Activated CD4-positive, alpha-beta memory T cell treated with anti-CD3 and anti-CD28 coated beads for 36 hours (primary cell): Measurements from ENCODE around the gene IFI27L2. TPM values are rescaled to one million over a fixed set of nuclear protein-coding genes. Genes with fewer than 3 reads are reported as not detected.

Source experiments
- CTCF ChIA-PET: fragments of 350-600 bp; sonication (Branson Sonifier 250); formaldehyde crosslinking; loops from one replicate; lab custom pipeline; 2021; ENCODE audit warnings: antibody characterized with exemption, inconsistent platforms; lab: Charles Lee
- POLR2A ChIA-PET: fragments of 350-600 bp; sonication (Branson Sonifier 250); formaldehyde crosslinking; loops from one replicate; lab custom pipeline; 2021; ENCODE audit warnings: antibody characterized with exemption; lab: Charles Lee
- DNase-seq: peaks from one replicate; pipeline ENCODE4 v3.0.0-alpha.2; 2020
- H3K27ac Mint-ChIP-seq: one replicate; pipeline ENCODE4 v1.8.0; 2021; ENCODE audit warnings: mixed read lengths
- H3K27me3 Mint-ChIP-seq: one replicate; pipeline ENCODE4 v1.8.0; 2021; ENCODE audit warnings: mixed read lengths
- H3K36me3 Mint-ChIP-seq: one replicate; pipeline ENCODE4 v1.8.0; 2021; ENCODE audit warnings: mixed read lengths
- H3K4me1 Mint-ChIP-seq: one replicate; pipeline ENCODE4 v1.8.0; 2021; ENCODE audit warnings: low read depth, mixed read lengths
- H3K4me3 Mint-ChIP-seq: one replicate; pipeline ENCODE4 v1.8.0; 2021; ENCODE audit warnings: mild to moderate bottlenecking, mixed read lengths
- H3K9me3 Mint-ChIP-seq: one replicate; pipeline ENCODE4 v1.8.0; 2021; ENCODE audit warnings: mixed read lengths
- intact Hi-C: fragments of 100-400 bp; cut with micrococcal nuclease; formaldehyde crosslinking; loops from one replicate; pipeline ENCODE4 v1.15.1; 2023
- total RNA-seq, 2 experiments: library from RNA; stranded (reverse); gene quantifications; one replicate each; pipeline ENCODE4 v1.2.3, GENCODE V29; 2021

The IFI27L2 gene
- total RNA-seq, 2 experiments from 2014 or later: 69.3 to 74.4 TPM

DNA sequence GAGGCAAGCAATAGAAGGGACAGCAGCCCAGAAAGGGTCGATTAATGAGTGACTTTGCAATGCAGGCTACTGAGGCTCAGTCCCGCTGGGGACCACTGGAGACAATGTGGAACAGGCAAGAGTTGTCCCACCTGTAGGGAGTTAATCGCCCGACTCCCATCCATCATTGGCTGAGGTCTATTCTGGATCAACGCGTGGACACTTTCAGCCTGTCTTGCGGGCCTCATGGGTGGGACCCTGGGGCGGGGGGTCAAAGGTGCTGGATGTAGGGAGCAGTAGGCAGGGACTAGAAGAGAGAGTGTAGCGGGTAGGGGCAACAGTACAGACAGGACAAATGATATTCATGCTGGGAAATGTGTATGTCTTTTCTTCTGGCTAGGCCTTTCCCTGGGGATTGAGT, 6.1 kb downstream of the IFI27L2 start:
- DNase-seq: no peak
- CTCF ChIA-PET: no interaction called here

DNA sequence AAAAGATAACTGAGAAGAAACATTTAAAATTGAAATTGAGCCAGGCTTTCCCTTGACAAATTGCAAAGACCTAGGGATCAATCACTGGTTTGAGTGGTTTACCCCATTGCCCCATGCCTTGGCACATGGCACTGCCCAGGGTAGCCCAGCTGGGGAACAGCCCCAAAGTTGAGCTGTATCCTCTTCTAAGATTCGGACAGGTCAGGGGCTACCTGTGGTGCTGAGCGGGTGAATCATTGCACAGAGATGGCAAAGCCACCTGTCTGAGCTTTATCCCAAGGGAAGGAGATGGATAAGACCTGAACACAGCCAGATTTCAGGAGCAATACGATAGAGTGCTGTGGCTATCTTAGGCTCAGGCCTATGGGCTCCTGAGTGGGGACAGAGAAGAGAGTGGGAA, 7.0 kb downstream of the IFI27L2 start:
- H3K27ac Mint-ChIP-seq: no peak overlapping the region
- H3K36me3 Mint-ChIP-seq: peaks cover 9% of the 10 kb centered on the region
- H3K4me3 Mint-ChIP-seq: no peak overlapping the region
- intact Hi-C loops: no loop called here
- H3K27me3 Mint-ChIP-seq: no peaks in the 10 kb centered on the region
- ChIA-PET POLR2A (no interaction called here), CTCF (interaction anchor here (0.8 to 1.7 kb wide), 2 partner anchors 10 to 14 kb away, joined by 4 to 5 read pairs; no protein-coding TSS in a partner anchor)
- no peak for DNase-seq
- H3K9me3 Mint-ChIP-seq: peaks cover 25% of the 10 kb centered on the region
- H3K4me1 Mint-ChIP-seq: no peaks in the 10 kb centered on the region

More for the DNA sequence above, 6.1 kb downstream of the IFI27L2 start:
- POLR2A ChIA-PET: no interaction called here
- Mint-ChIP-seq H3K4me1 (no peaks in the 10 kb centered on the region), H3K4me3 (no peak overlapping the region), H3K36me3 (peaks cover 9% of the 10 kb centered on the region), H3K27me3 (no peaks in the 10 kb centered on the region), H3K27ac (no peak overlapping the region), H3K9me3 (peaks cover 25% of the 10 kb centered on the region)
- intact Hi-C loops: no loop called here

DNA sequence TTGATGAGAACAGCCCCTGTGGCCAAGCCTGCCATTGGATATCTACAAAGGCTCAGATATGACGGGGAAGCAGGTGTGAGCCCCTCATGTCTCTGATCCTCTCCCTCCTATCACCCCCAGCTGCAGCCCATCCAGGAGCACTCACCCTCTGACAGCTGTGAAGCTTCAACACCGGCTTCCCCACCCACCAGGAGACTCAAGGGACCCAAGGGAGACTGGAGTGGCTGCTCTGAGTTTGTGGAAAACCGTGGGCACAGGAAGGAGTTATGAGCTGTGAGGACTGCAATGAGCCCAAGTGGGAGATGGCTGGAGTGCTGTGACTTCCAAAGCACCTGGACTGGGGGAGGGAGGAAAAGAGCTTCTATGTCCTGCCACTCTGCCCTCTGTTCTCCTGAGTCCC, 7.9 kb downstream of the IFI27L2 start:
- POLR2A ChIA-PET: no interaction called here
- Mint-ChIP-seq H3K27me3 (peaks cover 6% of the 10 kb centered on the region), H3K9me3 (peaks cover 25% of the 10 kb centered on the region), H3K36me3 (peaks cover 7% of the 10 kb centered on the region), H3K27ac (no peak overlapping the region), H3K4me1 (no peaks in the 10 kb centered on the region), H3K4me3 (no peak overlapping the region)
- DNase-seq: no peak
- intact Hi-C loops: no loop called here
- CTCF ChIA-PET: interaction anchor here (1.7 kb wide), 1 partner anchor 15 kb away, joined by 5 read pairs; no protein-coding TSS in a partner anchor

DNA sequence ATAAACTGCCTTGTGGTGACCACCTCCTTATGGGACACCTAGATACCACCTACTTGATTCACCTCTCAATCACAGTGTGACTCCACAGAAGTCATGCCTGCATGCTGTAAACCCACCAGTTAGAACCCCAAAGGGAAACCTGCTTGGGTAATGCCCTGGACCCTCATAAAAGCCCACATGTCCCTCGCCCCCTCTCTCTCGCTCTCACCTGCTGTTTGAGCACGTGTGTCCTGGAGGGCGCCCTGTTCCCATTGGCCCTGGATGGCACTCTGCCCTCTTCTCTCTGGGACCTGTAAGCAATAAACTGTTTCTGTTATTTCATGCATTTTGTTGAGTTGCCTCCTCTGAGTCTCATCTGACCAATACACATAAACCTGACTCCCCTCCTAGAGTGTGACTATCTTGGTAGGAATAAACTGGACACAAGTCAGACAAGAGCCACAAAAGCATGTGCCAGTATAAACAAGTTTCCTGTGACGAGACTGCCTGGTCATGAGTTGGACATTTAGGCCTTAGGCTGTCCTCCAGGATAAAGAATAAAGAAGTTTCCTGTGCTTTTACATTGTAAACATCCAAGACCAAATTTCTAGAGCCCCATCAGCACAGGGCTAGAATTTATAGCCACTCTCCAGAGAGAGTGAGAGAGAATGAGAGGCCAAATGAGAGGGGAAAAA, 8.6 kb downstream of the IFI27L2 start:
- Mint-ChIP-seq H3K27me3 (peaks cover 6% of the 10 kb centered on the region), H3K4me3 (no peak overlapping the region), H3K4me1 (no peaks in the 10 kb centered on the region), H3K36me3 (peaks cover 7% of the 10 kb centered on the region), H3K27ac (no peak overlapping the region), H3K9me3 (peaks cover 25% of the 10 kb centered on the region)
- POLR2A ChIA-PET: no interaction called here
- intact Hi-C loops: no loop called here
- CTCF ChIA-PET: no interaction called here
- DNase-seq: no peak

DNA sequence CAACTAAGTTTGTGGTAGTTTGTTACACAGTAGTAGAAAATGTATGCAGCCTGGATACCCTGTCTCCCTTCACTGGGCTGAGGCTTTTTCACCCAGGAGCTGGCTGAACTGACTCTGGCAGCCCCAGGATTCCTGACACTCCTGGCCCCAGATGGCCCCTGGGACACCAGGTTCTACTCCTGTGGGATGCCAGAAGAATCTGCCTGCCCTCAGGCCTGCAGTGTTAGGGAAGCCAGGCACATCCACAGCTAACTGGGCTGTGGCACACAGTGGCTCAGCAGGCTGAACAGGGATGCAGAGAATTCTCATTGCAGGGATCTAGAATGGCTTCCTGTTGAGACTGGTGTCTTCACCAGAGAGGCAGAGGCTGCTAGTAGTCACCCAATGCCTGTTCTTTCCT, 10.3 kb downstream of the IFI27L2 start:
- peaks cover 6% of the 10 kb centered on the region for H3K27me3 Mint-ChIP-seq
- H3K4me3 Mint-ChIP-seq: no peak overlapping the region
- no peak overlapping the region for H3K27ac Mint-ChIP-seq
- peaks cover 25% of the 10 kb centered on the region for H3K9me3 Mint-ChIP-seq
- H3K4me1 Mint-ChIP-seq: no peaks in the 10 kb centered on the region
- intact Hi-C loops: no loop called here
- no peak for DNase-seq
- H3K36me3 Mint-ChIP-seq: peaks cover 7% of the 10 kb centered on the region
- ChIA-PET CTCF (interaction anchor here (1.8 kb wide), 1 partner anchor 18 kb away, joined by 9 read pairs; no protein-coding TSS in a partner anchor), POLR2A (no interaction called here)

DNA sequence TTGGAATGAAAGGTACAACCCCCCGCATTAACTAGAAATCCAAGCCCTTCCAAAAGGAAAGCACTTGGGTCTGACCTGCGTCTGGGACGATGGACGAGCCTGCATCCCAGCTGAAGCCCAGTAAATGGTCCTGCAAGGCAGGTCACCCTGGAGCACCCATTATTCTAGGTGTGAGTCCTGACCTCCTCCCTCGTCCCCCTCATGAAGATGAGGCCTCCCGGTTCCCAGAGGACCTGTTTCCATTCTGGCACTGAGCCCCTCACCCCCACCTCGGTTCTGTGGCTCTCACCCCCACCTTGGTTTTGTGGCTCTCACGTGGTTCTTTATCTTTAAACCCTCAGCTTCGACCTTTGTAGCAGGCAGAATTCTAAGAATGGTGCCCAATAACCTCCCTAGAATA, 11.5 kb downstream of the IFI27L2 start:
- H3K36me3 Mint-ChIP-seq: peaks cover 7% of the 10 kb centered on the region
- H3K27me3 Mint-ChIP-seq: peaks cover 6% of the 10 kb centered on the region
- intact Hi-C loops: no loop called here
- H3K4me3 Mint-ChIP-seq: no peak overlapping the region
- ChIA-PET POLR2A (no interaction called here), CTCF (interaction anchor here (1.5 to 1.8 kb wide), 2 partner anchors 14 to 19 kb away, joined by 6 to 9 read pairs; no protein-coding TSS in a partner anchor)
- H3K27ac Mint-ChIP-seq: no peak overlapping the region
- peaks cover 25% of the 10 kb centered on the region for H3K9me3 Mint-ChIP-seq
- no peak for DNase-seq
- no peaks in the 10 kb centered on the region for H3K4me1 Mint-ChIP-seq

DNA sequence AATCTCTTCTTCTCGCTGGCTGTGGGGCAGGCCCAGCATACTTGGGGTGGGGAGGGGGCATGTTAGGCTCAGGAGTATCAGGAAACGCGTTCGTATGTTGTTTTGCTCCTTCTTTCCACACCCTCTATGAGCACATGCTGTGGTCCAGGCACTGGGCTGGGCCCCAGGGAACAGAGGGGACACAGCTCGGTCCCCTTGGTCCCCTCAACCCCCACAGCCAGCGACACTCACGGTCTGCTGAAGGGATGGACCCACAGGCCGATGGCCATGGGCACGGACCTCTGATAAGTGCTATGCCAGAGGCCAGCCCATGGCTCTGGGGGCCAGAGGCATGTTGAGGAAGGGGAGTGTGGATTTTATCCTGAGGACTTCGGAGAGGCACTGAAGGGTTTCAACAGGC, 12.7 kb downstream of the IFI27L2 start:
- H3K27me3 Mint-ChIP-seq: peaks cover 6% of the 10 kb centered on the region
- CTCF ChIA-PET: no interaction called here
- H3K36me3 Mint-ChIP-seq: peaks cover 7% of the 10 kb centered on the region
- POLR2A ChIA-PET: no interaction called here
- peaks cover 24% of the 10 kb centered on the region for H3K9me3 Mint-ChIP-seq
- H3K4me3 Mint-ChIP-seq: no peak overlapping the region
- no peak overlapping the region for H3K27ac Mint-ChIP-seq
- H3K4me1 Mint-ChIP-seq: no peaks in the 10 kb centered on the region
- intact Hi-C loops: no loop called here
- no peak for DNase-seq

DNA sequence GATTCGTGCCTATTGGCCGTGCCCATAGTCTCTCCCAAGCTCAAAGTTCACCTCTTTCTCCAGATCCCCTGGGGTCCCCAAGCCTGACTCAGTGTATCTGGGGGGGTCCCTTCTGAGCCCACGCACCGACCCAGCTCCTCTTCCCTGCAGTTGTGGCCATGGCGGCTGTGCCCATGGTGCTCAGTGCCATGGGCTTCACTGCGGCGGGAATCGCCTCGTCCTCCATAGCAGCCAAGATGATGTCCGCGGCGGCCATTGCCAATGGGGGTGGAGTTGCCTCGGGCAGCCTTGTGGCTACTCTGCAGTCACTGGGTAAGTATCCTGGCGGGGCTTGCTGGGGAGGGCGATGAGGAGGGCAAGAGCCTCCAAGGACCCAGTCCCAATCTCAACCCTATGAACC, 13.8 kb downstream of the IFI27L2 start:
- POLR2A ChIA-PET: no interaction called here
- peaks cover 6% of the 10 kb centered on the region for H3K27me3 Mint-ChIP-seq
- peaks cover 2% of the 10 kb centered on the region for H3K36me3 Mint-ChIP-seq
- intact Hi-C loops: no loop called here
- H3K9me3 Mint-ChIP-seq: peaks cover 14% of the 10 kb centered on the region
- H3K4me1 Mint-ChIP-seq: no peaks in the 10 kb centered on the region
- CTCF ChIA-PET: interaction anchor here (0.9 to 1.9 kb wide), 3 partner anchors 17 to 79 kb away, joined by 3 to 7 read pairs (median 5); no protein-coding TSS in a partner anchor
- no peak overlapping the region for H3K4me3 Mint-ChIP-seq
- no peak for DNase-seq
- no peak overlapping the region for H3K27ac Mint-ChIP-seq

DNA sequence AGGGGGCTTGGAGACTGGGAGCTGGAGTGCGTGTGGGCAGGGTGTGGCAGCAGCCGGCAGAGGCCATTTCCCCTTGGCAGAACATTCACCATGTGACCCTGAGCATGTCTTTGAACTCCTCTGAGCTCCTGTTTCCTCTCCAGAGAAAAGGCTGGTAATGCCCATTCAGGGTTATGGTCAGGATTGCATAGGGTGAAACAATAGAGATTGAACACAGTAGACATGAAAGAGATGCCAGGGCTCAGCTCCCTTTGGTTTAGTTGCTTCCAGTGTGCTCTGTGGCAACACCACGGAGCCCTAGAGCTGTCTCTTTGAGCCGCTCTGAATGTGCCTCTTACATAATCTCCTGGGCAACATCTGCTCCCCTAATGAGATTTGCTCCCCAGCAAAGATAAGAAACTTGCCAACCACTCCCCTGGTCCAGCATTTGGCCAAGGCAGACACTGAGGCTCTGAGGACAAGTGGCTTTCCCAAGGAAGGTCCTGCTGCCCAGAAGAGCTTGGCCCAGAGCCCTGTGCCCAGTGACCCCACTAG, 14.3 kb downstream of the IFI27L2 start:
- ChIA-PET POLR2A (no interaction called here), CTCF (interaction anchor here (0.9 to 1.9 kb wide), 3 partner anchors 18 to 79 kb away, joined by 3 to 7 read pairs (median 5); no protein-coding TSS in a partner anchor)
- Mint-ChIP-seq H3K27me3 (peaks cover 6% of the 10 kb centered on the region), H3K27ac (no peak overlapping the region), H3K4me3 (no peak overlapping the region), H3K9me3 (peaks cover 9% of the 10 kb centered on the region), H3K36me3 (no peaks in the 10 kb centered on the region), H3K4me1 (no peaks in the 10 kb centered on the region)
- intact Hi-C loops: no loop called here
- DNase-seq: no peak

DNA sequence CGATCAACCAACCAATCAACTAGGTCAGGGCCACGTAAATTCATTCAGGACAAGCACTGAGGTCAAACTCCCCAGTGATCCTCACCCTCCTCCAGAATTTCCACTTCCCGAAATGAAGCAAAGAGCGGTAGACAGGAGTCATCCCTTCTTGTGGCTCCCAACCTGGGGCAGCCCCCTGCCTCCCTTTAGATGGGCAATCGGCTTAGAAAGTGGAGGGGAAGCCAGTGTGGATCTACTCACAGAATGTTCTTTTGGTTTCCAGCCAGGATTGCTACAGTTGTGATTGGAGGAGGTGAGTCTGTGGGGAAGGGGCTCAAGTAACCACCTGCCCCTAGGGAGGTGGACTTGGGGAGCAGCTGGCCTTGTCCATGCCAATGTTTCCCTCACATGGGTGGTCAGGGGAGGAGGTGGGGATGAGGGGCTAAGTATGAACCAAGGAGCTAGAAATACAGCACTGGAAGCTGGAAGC, 14.8 kb downstream of the IFI27L2 start:
- intact Hi-C loops: no loop called here
- POLR2A ChIA-PET: no interaction called here
- Mint-ChIP-seq H3K27me3 (peaks cover 6% of the 10 kb centered on the region), H3K4me3 (no peak overlapping the region), H3K9me3 (peaks cover 4% of the 10 kb centered on the region), H3K27ac (no peak overlapping the region), H3K36me3 (no peaks in the 10 kb centered on the region), H3K4me1 (no peaks in the 10 kb centered on the region)
- DNase-seq: no peak
- CTCF ChIA-PET: interaction anchor here (0.9 to 1.9 kb wide), 3 partner anchors 18 to 78 kb away, joined by 3 to 7 read pairs (median 5); no protein-coding TSS in a partner anchor

DNA sequence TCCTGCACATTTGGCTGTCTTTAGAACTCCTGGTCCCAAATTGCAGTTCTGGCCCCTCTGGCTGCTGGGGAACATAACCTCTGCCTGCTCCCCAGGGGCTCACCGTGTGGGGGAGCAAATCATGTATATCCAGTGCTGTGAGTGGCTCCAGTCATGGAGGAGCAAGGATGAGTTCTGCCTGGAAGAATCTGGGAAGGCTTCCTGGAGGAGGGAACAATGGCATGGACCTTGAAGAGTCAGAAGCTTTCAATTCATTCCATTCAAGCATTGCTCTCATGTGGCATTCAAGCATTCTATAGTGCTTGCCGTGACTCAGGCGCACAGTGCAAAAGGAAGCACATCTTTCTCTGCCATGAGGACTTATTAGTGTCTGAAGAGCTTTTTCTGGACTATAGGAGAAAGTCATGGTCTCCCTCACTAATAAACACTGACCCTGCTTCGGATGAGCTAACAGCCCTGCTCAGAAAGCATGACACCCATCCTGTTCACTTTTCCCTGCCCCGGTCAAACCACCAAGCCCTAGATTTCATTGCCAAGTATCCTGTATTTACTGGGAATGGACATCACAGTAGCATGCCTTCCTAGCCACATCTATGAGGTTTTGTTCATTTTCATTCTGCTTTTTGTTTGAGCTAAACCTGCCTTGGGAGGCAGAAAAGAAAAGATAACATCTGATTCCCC, 15.4 kb downstream of the IFI27L2 start:
- DNase-seq: no peak
- Mint-ChIP-seq H3K27me3 (peaks cover 6% of the 10 kb centered on the region), H3K27ac (no peak overlapping the region), H3K4me1 (no peaks in the 10 kb centered on the region), H3K36me3 (no peaks in the 10 kb centered on the region), H3K9me3 (no peaks in the 10 kb centered on the region), H3K4me3 (no peak overlapping the region)
- intact Hi-C loops: no loop called here
- CTCF ChIA-PET: interaction anchor here (1.9 kb wide), 1 partner anchor 23 kb away, joined by 7 read pairs; no protein-coding TSS in a partner anchor
- POLR2A ChIA-PET: no interaction called here

DNA sequence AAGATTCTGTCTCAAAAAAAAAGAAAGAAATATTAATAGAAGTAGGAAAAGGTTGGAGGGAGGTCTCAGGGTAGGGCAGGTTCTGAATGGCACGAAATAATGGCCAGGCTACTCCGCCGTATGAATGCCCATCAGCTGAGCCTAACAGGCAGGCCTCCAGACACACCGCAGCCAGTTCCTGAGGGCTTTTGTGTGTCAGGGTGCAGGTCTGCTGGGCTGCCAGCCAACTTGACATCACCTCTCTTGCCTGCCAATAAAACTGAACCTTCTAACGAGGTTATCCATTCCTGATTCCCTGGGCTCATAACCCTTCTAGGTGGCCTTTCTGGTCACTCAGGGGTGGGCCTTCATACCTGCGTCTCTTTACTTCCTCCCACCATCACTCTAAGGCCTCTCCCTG, 15.9 kb downstream of the IFI27L2 start:
- Mint-ChIP-seq H3K27ac (no peak overlapping the region), H3K9me3 (no peaks in the 10 kb centered on the region), H3K36me3 (no peaks in the 10 kb centered on the region), H3K4me1 (no peaks in the 10 kb centered on the region), H3K27me3 (peaks cover 6% of the 10 kb centered on the region), H3K4me3 (no peak overlapping the region)
- DNase-seq: no peak
- POLR2A ChIA-PET: no interaction called here
- intact Hi-C loops: no loop called here
- CTCF ChIA-PET: interaction anchor here (0.7 kb wide), 1 partner anchor 372 kb away, joined by 3 read pairs; no protein-coding TSS in a partner anchor
